ENCODE data around the gene CD180.

GRCh38 chr5:67147760-67148159 is 48.8 kb downstream of the CD180 start:
- TF ChIP-seq CTCF (IDR thresholded peaks at IDR 0.05) (no peak), POLR2AphosphoS5 (IDR thresholded peaks at IDR 0.05) (no peak), POLR2A (IDR thresholded peaks at IDR 0.05) (no peak)

Measured in breast epithelium (tissue), 3 donors.